ENCODE data around the gene PEPD. TPM values are rescaled to one million over a fixed set of nuclear protein-coding genes. Genes with fewer than 3 reads are reported as not detected.
A peak's percentile ranks its signal among the peaks of the same experiment; 100 is the strongest.

The PEPD gene
- total RNA-seq, 4 donors from 2014 or later = 33.9 to 57.0 (median 45.0) TPM

DNA sequence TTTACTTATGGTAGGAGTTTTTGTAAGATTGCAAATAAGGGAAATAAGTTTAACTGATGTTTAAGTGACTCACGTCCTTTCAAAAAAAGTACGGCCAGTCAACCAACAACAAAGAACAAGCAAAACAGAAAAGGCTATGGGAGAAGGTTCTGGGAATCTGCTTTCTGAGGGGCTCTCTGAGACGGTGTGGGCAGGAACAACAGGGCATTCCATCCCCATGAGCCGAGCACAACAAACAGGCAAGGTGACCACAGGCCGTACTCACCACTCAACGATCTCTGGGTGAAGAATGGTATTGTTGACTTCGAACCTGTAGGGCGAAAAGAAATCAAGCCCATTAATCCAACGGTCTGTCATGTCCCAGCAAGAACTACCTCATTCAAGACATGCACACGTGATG is 43.8 kb downstream of the PEPD start:
- Histone ChIP-seq H3K9me3 (no peaks in the 10 kb centered on the region), H3K4me1 (no peaks in the 10 kb centered on the region), H3K27ac (no peak overlapping the region), H3K4me3 (no peak overlapping the region), H3K27me3 (no peaks in the 10 kb centered on the region), H3K36me3 (peaks cover 0 to 6% of the 10 kb centered on the region in 2 donors)
- TF ChIP-seq, protein P1, sequence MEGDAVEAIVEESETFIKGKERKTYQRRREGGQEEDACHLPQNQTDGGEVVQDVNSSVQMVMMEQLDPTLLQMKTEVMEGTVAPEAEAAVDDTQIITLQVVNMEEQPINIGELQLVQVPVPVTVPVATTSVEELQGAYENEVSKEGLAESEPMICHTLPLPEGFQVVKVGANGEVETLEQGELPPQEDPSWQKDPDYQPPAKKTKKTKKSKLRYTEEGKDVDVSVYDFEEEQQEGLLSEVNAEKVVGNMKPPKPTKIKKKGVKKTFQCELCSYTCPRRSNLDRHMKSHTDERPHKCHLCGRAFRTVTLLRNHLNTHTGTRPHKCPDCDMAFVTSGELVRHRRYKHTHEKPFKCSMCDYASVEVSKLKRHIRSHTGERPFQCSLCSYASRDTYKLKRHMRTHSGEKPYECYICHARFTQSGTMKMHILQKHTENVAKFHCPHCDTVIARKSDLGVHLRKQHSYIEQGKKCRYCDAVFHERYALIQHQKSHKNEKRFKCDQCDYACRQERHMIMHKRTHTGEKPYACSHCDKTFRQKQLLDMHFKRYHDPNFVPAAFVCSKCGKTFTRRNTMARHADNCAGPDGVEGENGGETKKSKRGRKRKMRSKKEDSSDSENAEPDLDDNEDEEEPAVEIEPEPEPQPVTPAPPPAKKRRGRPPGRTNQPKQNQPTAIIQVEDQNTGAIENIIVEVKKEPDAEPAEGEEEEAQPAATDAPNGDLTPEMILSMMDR (IDR thresholded peaks at IDR 0.05 in 4 of 5, conservative IDR thresholded peaks at IDR 0.05 in 1 of 5) = no peak
- TF ChIP-seq POLR2A (IDR thresholded peaks at IDR 0.05) = no peak
- ATAC-seq (no peak), DNase-seq (no peak)
- intact Hi-C loops (cut with DNase I; ENCODE audit: low total_unique reads) = no loop called here
- in situ Hi-C loops (cut with MboI; ENCODE audit: low sequenced_read_pairs in 4 of 4) = no loop called here

- DNase-seq (no peak), ATAC-seq (no peak)
- Histone ChIP-seq H3K27ac (no peak overlapping the region), H3K36me3 (peaks cover 0 to 6% of the 10 kb centered on the region in 2 donors), H3K4me1 (no peaks in the 10 kb centered on the region), H3K9me3 (no peaks in the 10 kb centered on the region), H3K27me3 (no peaks in the 10 kb centered on the region), H3K4me3 (no peak overlapping the region)
- intact Hi-C loops (cut with DNase I; ENCODE audit: low total_unique reads) = no loop called here
- in situ Hi-C loops (cut with MboI; ENCODE audit: low sequenced_read_pairs in 4 of 4) = no loop called here
- TF ChIP-seq, protein P1 (IDR thresholded peaks at IDR 0.05 in 4 of 5, conservative IDR thresholded peaks at IDR 0.05 in 1 of 5) = no peak
- no peak for TF ChIP-seq POLR2A (IDR thresholded peaks at IDR 0.05)
Observed at GRCh38 chr19:33476151-33476707, 45.4 kb downstream of the PEPD start.

DNA sequence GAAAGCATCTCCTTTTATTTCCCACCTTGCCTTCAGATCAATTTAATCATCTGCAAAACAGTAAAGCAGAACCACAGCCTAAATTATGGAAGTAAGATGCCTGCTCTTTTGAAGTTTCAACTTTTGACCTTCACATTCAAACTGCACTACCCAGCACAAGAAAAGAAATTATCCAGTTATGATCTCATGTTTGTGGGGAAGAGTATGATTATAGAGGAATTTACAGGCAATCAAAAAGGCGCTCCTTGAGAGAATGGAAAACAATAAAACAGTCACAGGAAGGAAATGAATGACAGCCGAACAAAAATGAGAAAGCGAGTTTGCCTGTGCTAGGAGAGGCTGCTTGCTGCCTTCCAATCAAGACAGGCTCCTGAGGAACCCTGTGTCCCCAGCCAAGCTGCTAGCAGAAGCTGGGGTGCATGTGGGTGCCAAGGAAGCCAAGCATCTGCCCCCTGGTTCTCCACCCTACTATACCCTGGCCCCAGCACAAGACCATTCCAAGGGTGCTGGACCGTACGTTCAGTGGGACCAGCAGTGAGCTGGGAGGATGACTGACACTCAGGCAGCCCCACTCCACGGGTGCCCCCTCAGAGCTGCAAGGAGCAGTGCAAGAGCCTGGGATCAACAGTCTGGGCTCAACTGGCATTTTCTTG is 47.8 kb downstream of the PEPD start:
- Histone ChIP-seq H3K27me3 (no peaks in the 10 kb centered on the region), H3K9me3 (no peaks in the 10 kb centered on the region), H3K36me3 (peaks cover 0 to 6% of the 10 kb centered on the region in 2 donors), H3K4me1 (no peaks in the 10 kb centered on the region), H3K27ac (peak overlapping the region in 1 of 4 donors; percentile 3), H3K4me3 (no peak overlapping the region)
- ATAC-seq = no peak
- in situ Hi-C loops (cut with MboI; ENCODE audit: low sequenced_read_pairs in 4 of 4) = no loop called here
- DNase-seq = no peak
- intact Hi-C loops (cut with DNase I; ENCODE audit: low total_unique reads) = no loop called here
- TF ChIP-seq, protein P1 (IDR thresholded peaks at IDR 0.05 in 4 of 5, conservative IDR thresholded peaks at IDR 0.05 in 1 of 5) = no peak
- no peak for TF ChIP-seq POLR2A (IDR thresholded peaks at IDR 0.05)

DNA sequence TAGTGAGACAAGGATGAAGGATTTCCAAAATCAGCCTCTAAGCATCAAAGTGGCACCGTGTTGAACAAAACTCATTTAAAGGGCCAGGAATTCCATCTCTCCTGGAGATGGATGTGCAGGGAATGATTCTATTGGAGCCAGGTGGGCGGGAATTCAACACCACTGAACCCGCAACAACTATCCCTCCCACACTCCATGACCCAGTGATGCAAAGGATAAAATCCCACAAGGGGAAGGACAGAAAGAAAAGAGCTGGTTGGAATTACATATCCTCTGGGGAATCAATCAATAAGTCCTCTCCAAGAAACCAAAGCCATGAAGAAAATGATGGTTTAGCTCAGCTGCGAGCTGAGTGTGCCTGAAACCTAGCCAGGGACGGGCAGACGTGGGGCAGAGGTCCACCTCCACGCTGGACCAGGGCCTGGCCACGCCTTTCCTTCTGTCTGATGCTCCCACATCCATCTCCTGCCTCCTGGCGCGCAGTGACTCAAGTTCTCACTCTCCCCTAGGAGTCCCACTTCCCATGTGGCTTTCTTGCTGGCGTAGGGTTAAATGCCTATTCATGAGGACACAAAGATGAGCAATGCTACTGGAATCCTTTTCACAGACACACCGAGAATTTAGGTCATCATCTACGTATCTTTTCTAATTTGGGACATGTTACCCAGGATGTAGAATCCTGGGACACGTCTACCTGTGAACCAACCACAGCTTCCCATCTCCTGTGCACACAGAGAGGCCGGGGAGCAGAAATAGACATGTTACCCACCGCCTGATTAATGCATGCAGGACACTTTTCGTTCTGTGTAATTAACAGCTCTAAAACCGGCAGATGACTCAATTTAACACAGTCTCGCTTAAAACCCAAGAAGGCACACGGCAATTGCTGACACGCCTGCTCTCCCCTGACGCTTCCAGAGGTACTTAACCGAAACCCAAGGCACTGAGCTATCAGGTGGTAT is 48.6 kb downstream of the PEPD start:
- H3K27me3 ChIP-seq = no peaks in the 10 kb centered on the region
- peaks cover 0 to 6% of the 10 kb centered on the region in 2 donors for H3K36me3 ChIP-seq
- H3K9me3 ChIP-seq = no peaks in the 10 kb centered on the region
- no peak overlapping the region for H3K4me3 ChIP-seq
- DNase-seq (no peak), ATAC-seq (peak; percentile 41 to 89)
- TF ChIP-seq, protein P1 (IDR thresholded peaks at IDR 0.05 in 4 of 5, conservative IDR thresholded peaks at IDR 0.05 in 1 of 5) = no peak
- TF ChIP-seq POLR2A (IDR thresholded peaks at IDR 0.05) = no peak
- peak overlapping the region in 1 of 4 donors; percentile 3 for H3K27ac ChIP-seq
- intact Hi-C loops (cut with DNase I; ENCODE audit: low total_unique reads) (no loop called here), in situ Hi-C loops (cut with MboI; ENCODE audit: low sequenced_read_pairs in 4 of 4) (no loop called here)
- no peaks in the 10 kb centered on the region for H3K4me1 ChIP-seq
